ENCODE data around the gene PADI2.

- TF ChIP-seq SP1 (IDR thresholded peaks at IDR 0.05) (no peak), SUZ12 (IDR thresholded peaks at IDR 0.05) (no peak), FOXA1 (IDR thresholded peaks at IDR 0.05) (no peak), BHLHE40 (IDR thresholded peaks at IDR 0.05; ENCODE audit: borderline replicate concordance) (no peak), PKNOX1 (IDR thresholded peaks at IDR 0.05) (no peak), TARDBP (IDR thresholded peaks at IDR 0.05) (no peak), CTBP1 (IDR thresholded peaks at IDR 0.05; ENCODE audit: borderline replicate concordance) (no peak), FOXM1 (IDR thresholded peaks at IDR 0.05; ENCODE audit: borderline replicate concordance) (no peak), ZNF384 (IDR thresholded peaks at IDR 0.05) (no peak)
Observed at GRCh38 chr1:17141441-17142197, 22.4 kb upstream of the PADI2 start.
